OCI-LY3 (cell line): Measurements from ENCODE around the gene GDF15.

Experiments used
- EZH2phosphoT487 ChIP-seq: fragments of 200-600 bp; shearing (Covaris generic); IDR thresholded peaks from 2 replicates; pipeline ENCODE4 v1.6.1; 2018; ENCODE audit warnings: antibody characterized with exemption, mixed run types, low read depth
- TF ChIP-seq, protein P1 (sequence below): fragments of 200-600, 300-600 bp; sonication (generic); IDR thresholded peaks from 2 replicates; pipeline ENCODE4 v1.5.1; 2014; ENCODE audit warnings: antibody characterized with exemption, low read length, low read depth

DNA sequence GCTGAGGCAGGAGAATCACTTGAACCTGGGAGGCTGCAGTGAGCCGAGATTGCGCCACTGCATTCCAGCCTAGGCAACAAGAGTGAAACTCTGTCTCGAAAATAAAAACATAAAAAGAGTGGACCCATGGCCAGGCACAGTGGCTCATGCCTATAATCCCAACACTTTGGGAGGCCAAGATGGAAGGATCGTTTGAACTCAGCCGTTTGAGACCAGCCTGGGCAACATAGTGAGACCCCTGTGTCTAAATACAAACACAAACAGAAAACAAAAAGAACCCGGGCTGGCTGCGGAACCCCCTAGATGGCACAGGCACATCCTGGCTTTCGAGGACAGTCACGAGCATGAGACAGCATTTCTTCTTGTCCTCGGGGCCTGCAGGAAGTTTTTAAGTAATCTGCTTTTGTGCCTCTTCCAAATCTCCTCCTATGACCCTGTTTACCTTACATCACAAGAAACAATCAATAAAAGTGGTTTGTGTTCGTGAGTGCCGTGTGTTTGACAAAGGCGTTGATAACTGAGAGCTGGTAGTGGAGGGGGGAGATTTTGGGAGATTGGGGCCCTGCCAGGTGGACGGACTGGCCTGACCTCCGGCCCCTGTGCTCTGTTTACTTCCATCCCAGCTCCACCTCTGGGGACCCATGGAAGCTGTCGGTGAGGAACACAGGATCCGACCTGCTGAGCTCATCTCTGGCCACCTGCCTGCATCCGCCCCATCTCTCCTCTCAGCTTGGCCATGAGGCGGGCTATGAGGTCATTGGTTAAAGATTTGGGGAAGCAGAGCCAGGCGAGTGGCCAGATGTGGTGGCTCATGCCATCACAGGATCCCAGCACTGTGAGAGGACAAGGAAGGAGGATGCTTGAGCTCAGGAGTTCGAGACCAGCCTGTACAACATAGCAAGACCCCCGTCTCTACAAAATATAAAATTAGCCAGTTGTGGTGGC lies 5.9 kb upstream of the GDF15 start:
- TF ChIP-seq, protein P1, sequence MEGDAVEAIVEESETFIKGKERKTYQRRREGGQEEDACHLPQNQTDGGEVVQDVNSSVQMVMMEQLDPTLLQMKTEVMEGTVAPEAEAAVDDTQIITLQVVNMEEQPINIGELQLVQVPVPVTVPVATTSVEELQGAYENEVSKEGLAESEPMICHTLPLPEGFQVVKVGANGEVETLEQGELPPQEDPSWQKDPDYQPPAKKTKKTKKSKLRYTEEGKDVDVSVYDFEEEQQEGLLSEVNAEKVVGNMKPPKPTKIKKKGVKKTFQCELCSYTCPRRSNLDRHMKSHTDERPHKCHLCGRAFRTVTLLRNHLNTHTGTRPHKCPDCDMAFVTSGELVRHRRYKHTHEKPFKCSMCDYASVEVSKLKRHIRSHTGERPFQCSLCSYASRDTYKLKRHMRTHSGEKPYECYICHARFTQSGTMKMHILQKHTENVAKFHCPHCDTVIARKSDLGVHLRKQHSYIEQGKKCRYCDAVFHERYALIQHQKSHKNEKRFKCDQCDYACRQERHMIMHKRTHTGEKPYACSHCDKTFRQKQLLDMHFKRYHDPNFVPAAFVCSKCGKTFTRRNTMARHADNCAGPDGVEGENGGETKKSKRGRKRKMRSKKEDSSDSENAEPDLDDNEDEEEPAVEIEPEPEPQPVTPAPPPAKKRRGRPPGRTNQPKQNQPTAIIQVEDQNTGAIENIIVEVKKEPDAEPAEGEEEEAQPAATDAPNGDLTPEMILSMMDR, result no peak
- TF ChIP-seq EZH2phosphoT487, result no peak
